Endothelial cell of umbilical vein (primary cell): ENCODE measurements around the gene TMEM181. TPM values are rescaled to one million over a fixed set of nuclear protein-coding genes. Genes with fewer than 3 reads are reported as not detected.

Source experiments
- BruUV-seq: library from RNA; stranded (reverse); fragments of 400-500 nt; replicated peaks from 2 replicates; lab custom pipeline; 2021; lab: Mats Ljungman, UMichigan
- CTCF ChIA-PET: fragments of 300-600, 350-600 bp; sonication (Branson Sonifier 250); formaldehyde crosslinking; loops from one replicate; lab custom pipeline; 2021; ENCODE audit warnings: antibody characterized with exemption, inconsistent platforms; lab: Charles Lee
- POLR2A ChIA-PET: fragments of 300-600, 350-600 bp; sonication (Branson Sonifier 250); formaldehyde crosslinking; loops from one replicate; lab custom pipeline; 2021; ENCODE audit warnings: antibody characterized with exemption, inconsistent platforms; lab: Charles Lee
- DNase-seq: peaks from one replicate; pipeline ENCODE4 v3.0.0-alpha.2; 2011; ENCODE audit warnings: low read depth, low spot score
- FAIRE-seq: peaks from 2 replicates; lab custom pipeline; 2011; peaks lifted over from hg19 to GRCh38; lab: Jason Lieb, UNC
- H2AFZ ChIP-seq: 2 replicates; pipeline ENCODE4 v1.6.0; 2012; ENCODE audit warnings: low read depth, low read length, control low read depth, inconsistent platforms
- H3K27ac ChIP-seq: 2 replicates; pipeline ENCODE4 v1.5.1; 2011; ENCODE audit warnings: low read depth, mild to moderate bottlenecking, control low read depth, low read length, moderate library complexity; ENCODE audit not compliant: insufficient read depth
- H3K27me3 ChIP-seq, 2 experiments: 2 replicates each; pipeline versions ENCODE4 v1.6.0 to v1.6.1; 2011; ENCODE audit warnings: low read length in 2 of 2, mixed read lengths in 1 of 2; ENCODE audit not compliant: control insufficient read depth in 2 of 2, insufficient read depth in 2 of 2
- H3K36me3 ChIP-seq, 2 experiments: 2 replicates in 1 of 2; 3 replicates in 1 of 2; pipeline ENCODE4 v1.5.1; 2011; ENCODE audit warnings: low read length in 2 of 2, mild to moderate bottlenecking in 1 of 2, moderate library complexity in 1 of 2; ENCODE audit not compliant: control insufficient read depth in 2 of 2, insufficient read depth in 2 of 2; ENCODE audit errors: extremely low read depth in 1 of 2
- H3K4me1 ChIP-seq: 3 replicates; pipeline ENCODE4 v1.5.1; 2011; ENCODE audit warnings: mild to moderate bottlenecking, low read length; ENCODE audit not compliant: control insufficient read depth, insufficient read depth; ENCODE audit errors: extremely low read depth
- H3K4me2 ChIP-seq: 2 replicates; pipeline ENCODE4 v1.6.1; 2011; ENCODE audit warnings: low read length, control low read depth, mixed read lengths; ENCODE audit not compliant: insufficient read depth
- H3K4me3 ChIP-seq, 3 experiments: fragments of 200-600 bp in 1 of 3; sonication (generic), shearing (Covaris generic) in 1 of 3; replicated peaks in 1 of 3; 2 replicates each; pipeline ENCODE4 v1.5.1; 2011 to 2016; ENCODE audit warnings: control low read depth in 3 of 3, low read length in 3 of 3, mild to moderate bottlenecking in 2 of 3, inconsistent platforms in 1 of 3, low read depth in 1 of 3, moderate library complexity in 1 of 3; ENCODE audit not compliant: insufficient read depth in 1 of 3
- H3K79me2 ChIP-seq: 2 replicates; pipeline ENCODE4 v1.6.0; 2012; ENCODE audit warnings: low read length, inconsistent platforms; ENCODE audit not compliant: control insufficient read depth, insufficient read depth
- H3K9ac ChIP-seq: replicated peaks from 2 replicates; pipeline ENCODE3; 2011; ENCODE audit warnings: low read length, control low read depth; ENCODE audit not compliant: insufficient read depth; ENCODE audit errors: extremely low read depth
- H3K9me1 ChIP-seq: replicated peaks from 3 replicates; pipeline ENCODE4 v1.6.0; 2011; ENCODE audit warnings: mild to moderate bottlenecking, low read length; ENCODE audit not compliant: control insufficient read depth, insufficient read depth; ENCODE audit errors: extremely low read depth
- H3K9me3 ChIP-seq: replicated peaks from 2 replicates; pipeline ENCODE4 v1.5.1; 2012; ENCODE audit warnings: low read length, inconsistent platforms; ENCODE audit not compliant: control insufficient read depth, insufficient read depth
- H4K20me1 ChIP-seq: replicated peaks from 2 replicates; pipeline ENCODE3; 2011; ENCODE audit warnings: mild to moderate bottlenecking, low read length; ENCODE audit not compliant: control insufficient read depth, insufficient read depth; ENCODE audit errors: extremely low read depth
- EZH2 ChIP-seq: IDR thresholded peaks from 2 replicates; pipeline ENCODE4 v1.6.1; 2012; ENCODE audit warnings: borderline replicate concordance, low read depth, mild to moderate bottlenecking, moderate library complexity, low read length, inconsistent platforms; ENCODE audit not compliant: severe bottlenecking
- FOS ChIP-seq: IDR thresholded peaks from 2 replicates; pipeline ENCODE4 v1.6.1; 2011; ENCODE audit warnings: mild to moderate bottlenecking, low read length, moderate library complexity, borderline replicate concordance; ENCODE audit not compliant: insufficient read depth
- GATA2 ChIP-seq: IDR thresholded peaks from 2 replicates; pipeline ENCODE4 v1.7.0; 2011; ENCODE audit warnings: low read depth, mild to moderate bottlenecking, moderate library complexity, mixed read lengths, low read length; ENCODE audit not compliant: insufficient read length, insufficient read depth
- JUN ChIP-seq: IDR thresholded peaks from 2 replicates; pipeline ENCODE4 v1.6.1; 2011; ENCODE audit warnings: borderline replicate concordance, low read depth; ENCODE audit not compliant: insufficient read length, insufficient read depth
- MYC ChIP-seq: IDR thresholded peaks from one replicate; pipeline ENCODE4 v1.6.1; 2011; ENCODE audit warnings: mild to moderate bottlenecking, low read depth, low read length
- POLR2A ChIP-seq: IDR thresholded peaks from 2 replicates; pipeline ENCODE4 v1.6.1; 2012; ENCODE audit warnings: low read depth, mild to moderate bottlenecking, control low read depth, low read length
- POLR2AphosphoS5 ChIP-seq: IDR thresholded peaks from 2 replicates; pipeline ENCODE4 v1.6.1; 2012; ENCODE audit warnings: low read depth, mild to moderate bottlenecking, control low read depth, low read length, moderate library complexity; ENCODE audit not compliant: insufficient read depth
- dilution Hi-C: fragments of 300-500 bp; cut with MboI; formaldehyde crosslinking; loops from one replicate; pipeline ENCODE4 v1.15.0; 2019; ENCODE audit warnings: low sequenced_read_pairs; ENCODE audit not compliant: extremely low pct_ligation_motif_present
- intact Hi-C: fragments of 100-400 bp; cut with micrococcal nuclease; formaldehyde crosslinking; loops from one replicate; pipeline ENCODE4 v1.10.0; 2022
- polyA plus RNA-seq, 4 experiments: library from polyadenylated mRNA; depleted of rRNA in 3 of 4; stranded (reverse) in 3 of 4; unstranded in 1 of 4; fragments of >200 nt; gene quantifications; 2 replicates each; pipeline versions ENCODE4 v1.2.1 to v1.2.3, GENCODE V29; 2011 to 2012; ENCODE audit warnings: missing spikeins in 1 of 4
- total RNA-seq: library from RNA; stranded (reverse); gene quantifications from 2 replicates; pipeline ENCODE4 v1.2.3, GENCODE V29; 2021
- TF ChIP-seq, protein P1 (sequence below): IDR thresholded peaks from 2 replicates; pipeline ENCODE4 v1.6.1; 2011; ENCODE audit not compliant: insufficient read depth, insufficient read length
- TF ChIP-seq, protein P2 (sequence below), 2 donors: IDR thresholded peaks; 1 replicate in 1 of 2; 2 replicates in 1 of 2; pipeline ENCODE4 v1.5.1; 2011; ENCODE audit warnings: low read length in 2 of 2, mild to moderate bottlenecking in 2 of 2, moderate library complexity in 2 of 2, control low read depth in 1 of 2, inconsistent platforms in 1 of 2, low read depth in 1 of 2; ENCODE audit not compliant: insufficient read depth in 1 of 2; ENCODE audit errors: extremely low read depth in 1 of 2

TMEM181 gene
- total and polyA plus RNA-seq, 2 donors (not counting 3 experiments of a cell fraction or from before 2014, with no cell fraction given): 21.7 to 33.5 TPM

DNA sequence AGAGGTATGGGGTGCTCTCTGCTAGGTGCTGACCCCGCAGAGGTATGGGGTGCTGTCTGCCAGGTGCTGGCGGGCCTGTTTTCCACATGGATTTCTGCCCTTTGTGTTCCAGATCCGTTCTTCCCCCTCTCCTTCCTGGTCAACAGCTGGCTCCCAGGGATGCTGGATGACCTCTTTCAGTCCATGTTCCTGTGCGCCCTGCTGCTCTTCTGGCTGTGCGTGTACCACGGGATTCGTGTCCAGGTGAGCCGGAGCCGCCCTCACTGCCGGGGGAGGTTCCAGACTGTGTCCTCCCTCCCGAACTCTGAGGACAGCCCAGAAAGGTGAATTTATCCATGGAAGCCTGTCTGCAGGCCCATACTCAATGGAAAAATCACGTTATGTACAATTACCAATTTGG, 48.3 kb downstream of the TMEM181 start:
- intact Hi-C loops: no loop called here
- Histone ChIP-seq H3K9ac (no peak overlapping the region), H3K36me3 (peaks cover 11 to 38% of the 10 kb centered on the region in 2 experiments), H3K4me3 (no peak overlapping the region), H3K9me1 (no peaks in the 10 kb centered on the region), H4K20me1 (no peaks in the 10 kb centered on the region), H3K27me3 (no peaks in the 10 kb centered on the region), H3K27ac (no peak overlapping the region), H3K4me2 (no peak overlapping the region), H2AFZ (no peak overlapping the region), H3K79me2 (no peaks in the 10 kb centered on the region), H3K4me1 (no peaks in the 10 kb centered on the region), H3K9me3 (no peaks in the 10 kb centered on the region)
- POLR2A ChIA-PET: no interaction called here
- dilution Hi-C loops: no loop called here
- DNase-seq (no peak), FAIRE-seq (no peak)
- CTCF ChIA-PET: interaction anchor here (2.1 to 6.5 kb wide), 2 partner anchors 389 to 394 kb away, joined by 12 to 154 read pairs; no protein-coding TSS in a partner anchor
- no TSS peak for BruUV-seq
- TF ChIP-seq FOS (no peak), MYC (no peak), EZH2 (no peak), POLR2AphosphoS5 (no peak), JUN (no peak), GATA2 (no peak), POLR2A (no peak)
- TF ChIP-seq, protein P1, sequence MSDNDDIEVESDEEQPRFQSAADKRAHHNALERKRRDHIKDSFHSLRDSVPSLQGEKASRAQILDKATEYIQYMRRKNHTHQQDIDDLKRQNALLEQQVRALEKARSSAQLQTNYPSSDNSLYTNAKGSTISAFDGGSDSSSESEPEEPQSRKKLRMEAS: no peak
- TF ChIP-seq, protein P2, sequence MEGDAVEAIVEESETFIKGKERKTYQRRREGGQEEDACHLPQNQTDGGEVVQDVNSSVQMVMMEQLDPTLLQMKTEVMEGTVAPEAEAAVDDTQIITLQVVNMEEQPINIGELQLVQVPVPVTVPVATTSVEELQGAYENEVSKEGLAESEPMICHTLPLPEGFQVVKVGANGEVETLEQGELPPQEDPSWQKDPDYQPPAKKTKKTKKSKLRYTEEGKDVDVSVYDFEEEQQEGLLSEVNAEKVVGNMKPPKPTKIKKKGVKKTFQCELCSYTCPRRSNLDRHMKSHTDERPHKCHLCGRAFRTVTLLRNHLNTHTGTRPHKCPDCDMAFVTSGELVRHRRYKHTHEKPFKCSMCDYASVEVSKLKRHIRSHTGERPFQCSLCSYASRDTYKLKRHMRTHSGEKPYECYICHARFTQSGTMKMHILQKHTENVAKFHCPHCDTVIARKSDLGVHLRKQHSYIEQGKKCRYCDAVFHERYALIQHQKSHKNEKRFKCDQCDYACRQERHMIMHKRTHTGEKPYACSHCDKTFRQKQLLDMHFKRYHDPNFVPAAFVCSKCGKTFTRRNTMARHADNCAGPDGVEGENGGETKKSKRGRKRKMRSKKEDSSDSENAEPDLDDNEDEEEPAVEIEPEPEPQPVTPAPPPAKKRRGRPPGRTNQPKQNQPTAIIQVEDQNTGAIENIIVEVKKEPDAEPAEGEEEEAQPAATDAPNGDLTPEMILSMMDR (IDR thresholded peaks at IDR 0.05; ENCODE audit: extremely low read depth in 1 of 2, insufficient read depth in 1 of 2, low read depth in 1 of 2, low read length in 2 of 2): no peak
